Astrocyte of the spinal cord (primary cell): Measurements from ENCODE around the gene IGFLR1.

Experiments used
- DNase-seq: peaks from one replicate; pipeline ENCODE4 v3.0.0; 2011; ENCODE audit warnings: low read depth, low spot score
- H3K4me3 ChIP-seq: 2 replicates; pipeline ENCODE4 v1.5.1; 2011; ENCODE audit warnings: low read depth, mild to moderate bottlenecking, low read length, moderate library complexity
- in situ Hi-C: cut with HindIII; loops from 2 replicates; pipeline ENCODE4 v1.10.0; 2017; ENCODE audit warnings: low sequenced_read_pairs
- TF ChIP-seq, protein P1 (sequence below): IDR thresholded peaks from 2 replicates; pipeline ENCODE4 v1.5.1; 2012; ENCODE audit warnings: low read depth, mild to moderate bottlenecking, low read length, inconsistent platforms

IGFLR1 gene

DNA sequence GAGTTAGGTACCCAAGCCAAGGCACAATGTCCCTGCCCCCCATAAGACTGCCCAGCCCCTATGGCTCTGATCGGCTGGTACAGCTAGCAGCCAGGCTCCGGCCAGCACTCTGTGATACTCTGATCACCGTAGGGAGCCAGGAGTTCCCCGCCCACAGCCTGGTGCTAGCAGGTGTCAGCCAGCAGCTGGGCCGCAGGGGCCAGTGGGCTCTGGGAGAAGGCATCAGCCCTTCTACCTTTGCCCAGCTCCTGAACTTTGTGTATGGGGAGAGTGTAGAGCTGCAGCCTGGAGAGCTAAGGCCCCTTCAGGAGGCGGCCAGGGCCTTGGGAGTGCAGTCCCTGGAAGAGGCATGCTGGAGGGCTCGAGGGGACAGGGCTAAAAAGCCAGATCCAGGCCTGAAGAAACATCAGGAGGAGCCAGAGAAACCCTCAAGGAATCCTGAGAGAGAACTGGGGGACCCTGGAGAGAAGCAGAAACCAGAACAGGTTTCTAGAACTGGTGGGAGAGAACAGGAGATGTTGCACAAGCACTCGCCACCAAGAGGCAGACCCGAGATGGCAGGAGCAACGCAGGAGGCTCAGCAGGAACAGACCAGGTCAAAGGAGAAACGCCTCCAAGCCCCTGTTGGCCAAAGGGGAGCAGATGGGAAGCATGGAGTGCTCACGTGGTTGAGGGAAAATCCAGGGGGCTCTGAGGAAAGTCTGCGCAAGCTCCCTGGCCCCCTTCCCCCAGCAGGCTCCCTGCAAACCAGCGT lies 27.5 kb downstream of the IGFLR1 start:
- H3K4me3 ChIP-seq: no peak overlapping the region
- TF ChIP-seq, protein P1, sequence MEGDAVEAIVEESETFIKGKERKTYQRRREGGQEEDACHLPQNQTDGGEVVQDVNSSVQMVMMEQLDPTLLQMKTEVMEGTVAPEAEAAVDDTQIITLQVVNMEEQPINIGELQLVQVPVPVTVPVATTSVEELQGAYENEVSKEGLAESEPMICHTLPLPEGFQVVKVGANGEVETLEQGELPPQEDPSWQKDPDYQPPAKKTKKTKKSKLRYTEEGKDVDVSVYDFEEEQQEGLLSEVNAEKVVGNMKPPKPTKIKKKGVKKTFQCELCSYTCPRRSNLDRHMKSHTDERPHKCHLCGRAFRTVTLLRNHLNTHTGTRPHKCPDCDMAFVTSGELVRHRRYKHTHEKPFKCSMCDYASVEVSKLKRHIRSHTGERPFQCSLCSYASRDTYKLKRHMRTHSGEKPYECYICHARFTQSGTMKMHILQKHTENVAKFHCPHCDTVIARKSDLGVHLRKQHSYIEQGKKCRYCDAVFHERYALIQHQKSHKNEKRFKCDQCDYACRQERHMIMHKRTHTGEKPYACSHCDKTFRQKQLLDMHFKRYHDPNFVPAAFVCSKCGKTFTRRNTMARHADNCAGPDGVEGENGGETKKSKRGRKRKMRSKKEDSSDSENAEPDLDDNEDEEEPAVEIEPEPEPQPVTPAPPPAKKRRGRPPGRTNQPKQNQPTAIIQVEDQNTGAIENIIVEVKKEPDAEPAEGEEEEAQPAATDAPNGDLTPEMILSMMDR: no peak
- DNase-seq: no peak
- in situ Hi-C loops: no loop called here

DNA sequence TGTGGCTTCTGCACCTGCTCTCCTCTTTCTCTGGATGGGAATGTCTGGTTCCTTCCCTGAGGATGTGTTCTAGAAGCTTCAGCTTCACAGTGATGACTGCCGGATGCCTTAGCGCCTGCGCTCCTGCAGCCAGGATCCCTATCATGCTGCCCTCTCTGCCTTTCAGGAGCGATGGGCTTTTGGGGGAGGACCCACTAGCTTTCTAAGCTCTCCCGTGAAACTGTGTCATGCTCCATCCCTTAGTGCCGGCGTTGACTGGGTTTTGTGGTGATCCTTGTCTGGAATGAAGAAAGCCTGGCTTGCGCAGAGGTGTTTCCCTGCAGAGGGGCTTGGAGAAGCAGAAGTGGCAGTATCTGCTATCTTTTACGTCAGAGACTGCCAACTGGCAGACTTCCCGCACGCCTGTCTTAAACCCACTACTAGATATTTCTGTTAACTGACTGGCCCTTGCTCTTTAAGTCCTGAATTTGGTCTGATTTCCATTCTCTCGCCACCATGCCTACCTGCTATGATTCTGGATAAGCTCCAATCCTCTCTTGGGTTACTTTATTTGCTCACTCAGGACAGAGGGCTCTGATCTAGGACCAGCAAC lies 28.3 kb downstream of the IGFLR1 start:
- in situ Hi-C loops: no loop called here
- H3K4me3 ChIP-seq: no peak overlapping the region
- no peak for DNase-seq
- TF ChIP-seq, protein P1: no peak

DNA sequence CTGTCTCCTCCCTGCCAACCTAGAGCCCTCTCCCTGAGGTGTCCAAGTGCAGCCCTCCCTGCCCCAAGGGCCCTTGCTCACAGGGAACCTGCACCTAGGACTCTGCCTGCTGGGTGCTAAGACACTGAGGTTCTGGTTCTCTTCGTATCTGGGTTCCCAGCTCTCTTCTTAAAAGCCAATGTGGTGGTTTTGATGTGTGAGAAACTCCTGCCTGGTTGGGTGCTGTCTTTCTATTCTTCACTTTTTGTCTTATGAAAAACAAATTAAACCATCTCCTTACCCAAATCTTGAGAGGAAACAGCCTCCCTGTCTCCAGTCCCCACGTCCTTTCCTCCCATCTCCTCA lies 28.8 kb downstream of the IGFLR1 start:
- no peak overlapping the region for H3K4me3 ChIP-seq
- DNase-seq: no peak
- TF ChIP-seq, protein P1: no peak
- in situ Hi-C loops: no loop called here

DNA sequence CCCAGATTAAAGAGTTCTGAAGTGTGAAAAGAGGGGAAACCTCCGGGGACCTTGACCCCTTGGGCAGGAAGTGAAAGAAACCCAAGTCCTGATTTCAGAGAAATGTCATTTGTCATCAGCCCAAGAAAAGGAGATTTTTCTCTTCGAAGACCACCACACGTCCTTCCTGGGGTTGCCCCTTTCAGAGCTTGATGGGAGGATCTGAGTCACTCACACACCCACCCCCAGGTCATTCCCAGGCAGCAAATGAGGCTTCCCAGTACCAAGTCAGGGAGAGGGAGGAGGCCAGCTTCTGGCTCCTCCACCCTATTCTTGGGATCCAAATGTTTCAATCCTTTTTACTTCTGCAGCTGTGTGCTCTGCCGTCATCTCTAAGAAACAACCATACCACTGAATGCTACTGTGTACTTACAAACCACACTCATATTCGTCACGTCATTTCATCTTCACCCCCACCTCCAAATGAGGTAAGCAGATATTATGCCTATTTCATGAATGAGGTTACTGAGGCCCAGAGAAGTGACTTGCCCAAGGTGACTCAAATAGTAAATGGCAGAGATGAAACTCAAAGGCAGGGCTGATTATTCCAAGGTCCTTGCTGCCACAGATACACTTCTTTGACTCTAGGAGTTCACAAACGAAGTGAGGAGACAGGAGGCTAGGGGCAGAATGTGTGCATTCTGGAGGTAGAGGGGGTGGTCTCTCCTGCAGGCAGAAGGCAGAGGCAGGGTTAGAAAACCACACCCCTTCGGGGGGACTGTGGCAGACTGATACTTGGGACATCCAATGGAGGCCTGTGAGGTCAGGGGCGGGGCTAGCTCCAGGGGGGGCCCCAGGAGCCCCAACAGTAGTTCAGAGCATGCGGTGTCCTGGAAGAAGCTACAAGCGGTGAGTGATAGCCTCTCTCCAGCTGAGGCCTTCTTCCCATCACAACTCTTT lies 29.4 kb downstream of the IGFLR1 start:
- in situ Hi-C loops: no loop called here
- H3K4me3 ChIP-seq: no peak overlapping the region
- TF ChIP-seq, protein P1: no peak
- no peak for DNase-seq

DNA sequence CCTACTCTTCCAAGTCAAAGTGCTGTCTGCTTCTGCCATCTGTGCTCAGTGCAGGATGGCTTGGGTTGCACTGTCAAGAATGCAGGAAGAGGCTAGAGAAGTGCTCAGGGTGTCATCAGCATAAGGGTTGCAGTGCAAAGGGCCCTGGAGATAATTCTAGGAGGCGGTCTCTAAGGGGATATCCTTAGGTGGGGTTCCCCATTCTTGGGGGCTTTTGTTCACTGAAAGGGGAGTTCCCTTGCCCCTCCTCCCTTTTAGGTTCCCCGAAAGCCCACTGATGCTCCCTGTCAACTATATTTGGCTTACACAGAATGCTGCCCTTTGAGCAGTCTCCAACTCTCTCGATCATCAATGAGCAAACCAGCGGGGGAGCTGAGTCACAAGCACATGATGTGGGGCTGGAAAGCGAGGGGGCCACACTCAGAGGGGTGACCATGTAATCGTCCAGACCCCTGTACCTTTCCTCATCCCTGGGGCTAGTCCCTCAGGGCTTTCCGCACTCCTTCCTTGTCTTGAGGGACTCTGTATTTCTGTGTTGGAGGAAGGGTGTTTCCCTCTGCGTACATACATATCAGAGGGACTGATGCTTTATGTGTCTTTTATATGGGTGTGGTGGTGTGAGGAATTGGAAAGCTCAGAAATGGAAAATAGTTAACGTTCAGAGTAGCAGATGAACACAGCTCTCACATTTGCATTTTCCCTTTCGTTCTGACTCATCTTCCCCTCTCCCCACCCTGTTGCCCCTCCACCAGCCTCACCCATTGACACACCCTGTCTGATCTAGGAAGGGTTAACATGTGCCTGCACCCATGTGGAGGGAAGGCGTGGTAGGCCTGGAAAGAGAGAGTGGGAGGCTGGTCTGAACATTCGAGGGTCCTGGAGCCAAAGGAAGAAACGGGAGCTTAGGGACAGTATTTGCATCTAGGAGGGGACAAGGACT lies 31.2 kb downstream of the IGFLR1 start:
- TF ChIP-seq, protein P1: no peak
- in situ Hi-C loops: no loop called here
- no peak overlapping the region for H3K4me3 ChIP-seq
- no peak for DNase-seq

DNA sequence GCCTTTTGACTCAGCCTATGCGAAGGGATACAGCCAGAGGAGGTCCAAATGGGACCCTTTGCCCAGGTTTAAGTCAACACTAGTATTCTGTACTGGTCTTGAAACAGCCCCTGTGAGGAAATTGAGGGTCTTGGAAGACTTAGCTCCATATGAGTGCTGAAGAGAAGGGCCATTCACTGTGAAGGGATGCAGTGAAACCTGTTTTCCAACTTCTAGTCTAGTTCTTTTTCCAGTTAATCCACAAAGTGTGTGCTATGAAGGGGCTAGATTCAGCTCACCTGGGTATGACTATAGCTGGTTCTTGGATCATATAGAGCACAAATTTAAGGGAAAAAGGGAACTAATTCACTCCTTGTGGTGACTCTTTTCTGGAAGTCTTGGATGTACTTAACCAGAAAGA lies 33.9 kb downstream of the IGFLR1 start:
- no peak overlapping the region for H3K4me3 ChIP-seq
- in situ Hi-C loops: no loop called here
- DNase-seq: no peak
- TF ChIP-seq, protein P1: no peak
